GM19372 (cell line): Measurements from ENCODE around the gene CDH13.

Experiments
- ATAC-seq: cut with Tn5 transposase; IDR thresholded peaks from one replicate; pipeline ENCODE4 v1.9.1; 2021; ENCODE audit warnings: mild to moderate bottlenecking, low read depth, moderate library complexity; ENCODE audit not compliant: unreplicated experiment

Gene CDH13

DNA sequence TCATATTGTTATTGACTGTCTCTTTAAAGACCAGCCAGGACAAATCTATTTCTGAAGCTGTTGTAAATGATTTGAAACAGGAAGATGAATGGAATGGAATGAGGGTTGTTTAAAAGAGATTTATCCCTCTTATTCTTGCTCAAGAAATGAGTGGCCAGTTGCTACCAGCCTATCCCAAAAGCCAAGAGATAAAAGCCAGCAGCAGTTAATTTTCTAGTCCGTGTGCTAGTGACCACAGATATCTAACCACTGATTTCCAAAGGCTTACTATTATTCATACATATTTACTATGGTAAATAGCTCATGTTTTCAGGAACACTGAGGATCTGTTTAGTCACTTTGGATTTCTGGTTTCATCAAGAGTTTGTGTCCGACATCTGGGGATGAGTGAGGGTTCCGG is 105.7 kb downstream of the CDH13 start:
- ATAC-seq, result no peak

DNA sequence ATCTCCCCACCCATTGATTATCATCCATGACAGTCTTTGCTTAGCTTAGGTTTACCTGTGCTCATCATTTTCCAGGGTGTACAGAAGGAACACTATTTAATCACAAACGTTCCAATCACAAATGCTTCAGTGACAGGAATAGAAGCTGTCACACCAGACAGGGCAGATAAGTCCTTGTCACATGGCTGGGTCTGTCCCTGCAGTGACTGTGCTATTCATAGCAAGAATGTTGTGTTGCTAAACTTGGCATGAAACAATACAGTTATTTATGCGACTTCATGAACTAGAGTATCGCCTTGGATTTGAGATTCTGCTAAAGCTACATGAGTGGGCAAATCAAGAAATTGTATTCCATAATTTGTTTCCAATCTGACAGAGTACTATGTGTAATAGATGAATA is 108.4 kb downstream of the CDH13 start:
- ATAC-seq, result no peak

DNA sequence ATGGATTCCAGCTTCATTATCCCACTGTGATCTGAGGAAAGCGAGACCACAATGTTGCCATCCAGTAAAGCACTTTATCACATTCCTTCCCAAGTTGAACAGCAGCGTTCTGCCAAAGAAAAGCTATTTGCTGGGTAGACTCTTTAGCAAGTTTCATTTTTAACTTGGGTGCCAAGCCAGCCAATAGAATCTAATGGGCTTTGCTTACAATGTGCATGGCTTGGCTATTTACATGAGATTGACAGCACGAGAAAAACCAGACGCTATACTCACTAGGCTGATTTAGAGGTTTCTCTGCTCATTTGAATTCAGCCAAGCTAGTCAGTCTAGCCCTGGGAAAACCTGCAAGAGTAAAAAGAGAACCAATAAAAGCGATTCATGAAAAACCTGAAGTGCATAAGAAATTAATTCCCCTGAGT is 108.9 kb downstream of the CDH13 start:
- ATAC-seq, result no peak

DNA sequence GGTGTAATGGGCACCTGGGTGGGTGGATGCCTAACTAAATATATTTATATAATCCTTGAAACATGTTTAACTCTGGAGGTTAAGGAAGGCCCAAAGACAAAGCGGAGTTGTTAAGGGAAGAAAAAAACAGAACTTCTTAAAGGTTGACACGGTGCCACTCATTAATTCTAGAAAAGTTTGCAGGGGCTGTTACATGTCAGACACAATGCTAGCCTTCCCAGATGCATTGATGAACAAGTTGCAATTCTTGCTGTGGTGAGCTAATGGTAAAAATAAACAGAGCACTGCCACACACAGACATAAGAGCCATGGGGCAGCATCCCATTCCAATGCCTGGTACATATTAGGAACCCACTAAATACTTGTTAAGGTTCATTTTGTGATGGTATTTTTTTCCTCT is 109.5 kb downstream of the CDH13 start:
- ATAC-seq, result no peak

DNA sequence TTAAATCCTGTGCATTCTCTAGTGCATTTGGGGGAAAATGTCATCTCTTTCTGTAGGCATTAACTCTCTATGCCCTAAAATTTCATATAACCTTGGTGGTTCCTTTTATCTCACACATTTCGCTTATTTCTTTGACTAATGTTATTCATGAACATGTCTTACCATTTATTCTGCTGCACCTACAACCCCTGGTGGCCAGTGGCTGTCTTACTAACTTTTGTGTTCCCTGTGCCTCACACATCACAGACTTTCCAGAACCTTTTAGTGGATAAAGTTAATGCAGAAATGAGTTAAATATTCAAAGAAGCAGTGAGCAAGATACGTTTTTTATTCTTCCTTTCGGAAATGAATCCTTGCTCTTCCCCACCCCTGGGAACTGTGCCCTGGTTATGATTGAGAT is 111.9 kb downstream of the CDH13 start:
- ATAC-seq, result no peak

DNA sequence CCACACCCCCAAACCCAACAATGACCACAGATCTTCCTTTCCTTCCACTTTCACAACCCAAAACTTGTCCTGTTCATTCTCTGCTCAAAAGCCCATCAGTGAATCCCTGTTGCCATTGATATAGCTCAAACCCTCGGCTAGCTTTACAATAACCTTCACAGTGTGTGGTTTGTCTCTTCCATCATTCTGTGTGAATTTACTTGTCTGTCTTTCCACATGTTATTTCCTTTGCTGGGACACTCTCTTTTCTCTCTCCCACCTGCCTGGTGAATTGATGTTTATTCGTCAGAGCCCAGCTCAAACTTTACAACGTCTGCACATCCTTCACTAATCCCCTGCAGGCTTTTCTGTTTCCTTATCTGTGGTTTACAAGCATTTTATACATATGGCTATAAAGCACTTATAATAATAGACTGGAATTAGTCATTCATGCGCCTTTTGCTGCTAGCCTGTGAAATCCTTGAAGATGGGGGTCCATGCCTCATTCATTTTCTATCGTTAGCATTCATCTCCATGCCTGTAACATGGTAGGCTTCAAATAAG is 114.4 kb downstream of the CDH13 start:
- no peak for ATAC-seq

DNA sequence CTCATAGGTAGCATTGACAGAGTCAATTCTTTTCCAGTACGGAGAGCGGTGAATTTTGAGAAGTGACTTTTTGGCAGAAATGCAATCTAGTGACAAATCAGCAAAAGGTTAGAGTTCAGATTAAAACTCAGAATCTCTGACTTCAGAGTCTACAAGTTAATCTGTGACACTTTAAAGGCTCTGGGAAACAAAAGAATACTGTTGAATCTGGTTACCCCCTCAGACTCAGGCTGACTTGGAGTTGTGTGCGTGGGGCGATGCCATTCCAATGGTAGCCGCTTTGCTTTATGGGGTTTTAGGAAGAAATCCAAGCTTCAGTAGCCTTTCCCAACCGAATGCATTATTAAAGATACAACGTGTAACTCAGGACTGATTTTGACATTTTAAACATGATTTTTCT is 118.2 kb downstream of the CDH13 start:
- no peak for ATAC-seq

DNA sequence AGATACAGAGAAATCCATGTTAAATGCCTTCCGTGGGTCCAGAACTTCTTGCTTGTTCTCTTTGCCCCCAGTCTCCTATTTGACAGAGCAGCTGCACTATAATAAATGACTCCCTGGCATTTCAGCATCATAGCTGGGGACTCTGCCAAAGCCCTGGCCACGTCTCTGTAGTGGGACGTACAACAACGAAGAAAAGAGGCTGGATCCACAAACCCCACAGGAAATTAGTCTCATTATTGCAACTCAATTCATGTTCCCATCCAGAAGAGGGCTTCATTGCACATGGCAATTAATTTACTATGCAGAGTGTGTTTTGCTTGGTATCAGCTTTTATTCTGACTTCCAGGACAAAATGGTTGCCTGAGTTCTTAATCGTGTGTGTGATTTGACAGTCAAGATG is 121.3 kb downstream of the CDH13 start:
- no peak for ATAC-seq

DNA sequence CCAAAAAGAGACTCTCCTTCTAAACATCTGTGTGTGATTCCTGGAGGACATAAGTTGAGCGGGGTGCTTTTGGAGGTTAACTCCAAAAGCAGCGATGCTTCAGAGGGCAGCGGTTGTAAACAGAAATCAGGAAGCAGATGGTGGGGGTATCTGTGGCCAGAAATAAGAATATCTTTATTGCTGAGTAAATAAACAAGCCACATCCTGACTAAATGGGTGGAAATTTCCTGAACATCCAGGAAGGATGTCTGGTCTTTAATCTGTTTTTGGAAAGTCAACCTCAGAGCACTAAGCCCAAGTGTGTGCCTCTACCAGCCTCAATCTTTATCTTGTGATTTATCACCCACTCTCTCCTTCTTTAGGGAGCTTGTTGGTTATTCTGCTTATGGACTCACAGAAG is 123.3 kb downstream of the CDH13 start:
- no peak for ATAC-seq

DNA sequence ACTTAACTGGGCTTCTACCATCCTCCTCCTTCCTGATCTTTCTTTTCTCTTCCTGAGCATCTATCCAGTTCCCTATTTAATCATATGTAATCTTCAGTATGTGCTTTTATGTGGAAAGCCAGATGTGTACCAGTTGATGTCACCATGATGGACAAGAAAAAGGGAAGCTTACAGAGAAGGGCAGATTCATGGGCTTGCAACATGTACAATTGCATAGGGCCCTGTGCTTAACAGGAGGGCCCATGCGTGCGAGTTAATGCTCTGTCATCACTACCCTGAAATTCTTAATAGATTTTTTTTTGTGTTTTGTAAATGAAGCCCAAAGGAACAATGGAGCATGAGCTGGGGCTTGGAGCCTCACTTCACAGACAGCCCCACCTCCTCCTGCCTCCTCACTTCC is 124.3 kb downstream of the CDH13 start:
- no peak for ATAC-seq

DNA sequence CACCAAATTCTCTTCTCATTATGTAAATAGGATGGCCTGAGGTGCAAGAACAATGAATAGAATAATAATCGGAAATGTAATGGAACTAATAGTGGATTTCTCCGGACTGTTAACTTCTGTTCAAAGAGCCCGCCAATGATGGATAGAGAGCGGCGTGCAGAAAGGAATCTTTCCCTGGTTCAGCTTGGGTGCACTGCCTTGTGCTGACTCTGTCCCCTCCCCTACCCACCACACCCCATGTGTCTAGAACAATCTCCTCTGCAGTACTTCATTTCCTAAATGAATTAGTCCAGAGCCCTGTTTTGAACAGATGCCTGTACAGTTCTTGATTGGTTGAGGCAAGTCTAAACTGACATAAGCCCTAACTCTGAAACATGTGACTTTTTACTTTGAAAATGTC is 125.4 kb downstream of the CDH13 start:
- ATAC-seq, result no peak

DNA sequence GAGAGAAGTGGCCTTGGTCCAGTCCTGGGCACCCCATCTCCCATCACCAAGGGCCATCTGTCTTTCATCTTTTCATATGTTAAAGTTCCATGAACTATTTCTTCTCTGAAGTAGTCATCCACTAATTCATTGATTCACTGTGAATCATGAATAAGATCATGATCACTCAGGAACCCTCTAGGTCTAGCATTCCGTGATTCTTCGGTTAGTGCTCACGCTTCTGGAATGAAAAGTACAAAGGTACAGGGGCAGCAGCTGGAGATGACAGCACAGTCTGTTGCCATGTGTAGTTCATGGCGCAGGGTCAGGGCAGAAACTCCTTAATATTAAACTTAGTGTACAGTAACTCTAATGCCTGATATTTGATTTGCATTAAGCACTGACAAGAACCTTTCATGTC is 127.1 kb downstream of the CDH13 start:
- no peak for ATAC-seq

DNA sequence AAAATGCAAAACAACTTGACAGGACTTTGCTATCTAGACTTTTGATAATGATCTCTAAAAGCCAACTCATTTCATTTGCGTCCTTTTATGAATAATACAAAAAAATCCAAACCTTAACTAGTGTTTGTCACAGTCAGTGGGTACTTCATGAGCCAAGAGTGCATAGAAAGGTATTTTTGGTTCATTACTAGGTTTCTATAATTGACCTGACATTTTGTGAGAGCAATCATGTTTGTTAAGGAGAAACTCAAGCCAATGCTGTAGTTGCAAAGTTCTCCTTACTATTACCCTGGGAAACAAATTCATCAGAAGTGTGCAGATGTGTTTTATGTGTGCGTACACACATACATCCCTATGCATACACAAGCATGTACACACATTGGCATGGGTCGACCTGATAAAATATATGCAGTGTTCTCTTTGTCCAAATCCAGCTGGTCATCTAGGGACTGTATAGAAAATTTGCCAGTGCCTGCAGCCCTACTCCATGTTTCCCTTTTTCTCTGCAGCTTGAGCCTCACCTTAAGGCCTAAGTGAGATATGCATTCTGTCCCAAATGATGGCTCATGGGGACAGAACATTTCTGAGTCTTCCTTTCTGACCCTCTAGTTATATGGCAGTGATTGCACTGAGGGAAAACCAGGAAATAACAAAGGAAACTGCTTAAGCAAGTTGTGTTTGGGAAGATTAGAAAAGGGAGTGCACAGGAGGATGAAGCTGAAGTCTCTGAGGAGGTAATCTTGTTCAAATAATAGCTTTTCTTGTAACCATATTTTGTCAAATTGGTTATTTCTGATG is 128.1 kb downstream of the CDH13 start:
- no peak for ATAC-seq

DNA sequence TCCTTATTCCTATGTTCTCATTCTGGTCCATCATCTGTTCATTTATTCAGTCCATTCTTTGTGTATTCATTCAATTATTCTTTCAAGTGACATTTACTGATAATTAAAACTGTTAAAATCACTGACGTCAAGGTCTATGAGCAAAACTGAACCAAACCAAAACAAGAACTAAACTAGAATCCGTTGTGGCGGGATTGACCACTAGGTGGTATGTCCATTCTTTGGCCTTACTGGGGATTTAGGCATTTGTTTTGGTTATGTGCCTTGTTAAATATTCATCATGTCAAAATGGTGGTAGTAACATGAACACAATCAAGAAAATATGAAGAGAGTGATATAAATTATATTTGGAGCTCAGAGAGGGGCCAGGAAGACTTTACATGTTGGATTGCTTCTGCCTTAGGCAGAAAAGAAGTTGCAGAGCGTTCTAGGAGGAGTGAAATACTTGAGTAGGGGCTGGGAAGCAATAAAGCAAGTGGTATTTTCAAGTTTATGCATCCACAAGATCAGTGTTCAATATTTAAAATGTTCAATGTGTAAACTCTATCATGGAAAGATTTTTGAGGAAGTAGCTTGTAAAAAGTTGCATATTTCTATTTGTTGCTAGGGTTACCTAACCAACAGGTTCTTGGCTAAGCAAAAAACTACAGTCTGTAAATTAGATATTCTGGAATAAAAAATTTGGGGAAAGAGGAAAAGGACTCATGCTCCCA is 129.0 kb downstream of the CDH13 start:
- no peak for ATAC-seq

DNA sequence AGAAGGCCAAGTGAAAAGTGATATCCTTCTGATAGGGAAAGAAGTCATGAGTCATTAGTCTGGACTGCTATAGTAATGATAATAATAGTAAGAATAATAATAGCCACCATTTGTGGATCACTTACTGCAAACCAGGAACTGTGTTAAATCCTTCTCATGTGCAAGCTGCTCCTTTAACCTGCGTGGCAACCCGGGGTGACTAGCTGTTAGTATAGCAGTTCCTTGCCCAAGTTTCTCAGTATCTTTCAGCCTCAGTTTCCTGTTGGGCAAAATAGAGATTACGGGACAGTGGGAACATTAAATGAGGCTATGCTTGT is 129.5 kb downstream of the CDH13 start:
- no peak for ATAC-seq

DNA sequence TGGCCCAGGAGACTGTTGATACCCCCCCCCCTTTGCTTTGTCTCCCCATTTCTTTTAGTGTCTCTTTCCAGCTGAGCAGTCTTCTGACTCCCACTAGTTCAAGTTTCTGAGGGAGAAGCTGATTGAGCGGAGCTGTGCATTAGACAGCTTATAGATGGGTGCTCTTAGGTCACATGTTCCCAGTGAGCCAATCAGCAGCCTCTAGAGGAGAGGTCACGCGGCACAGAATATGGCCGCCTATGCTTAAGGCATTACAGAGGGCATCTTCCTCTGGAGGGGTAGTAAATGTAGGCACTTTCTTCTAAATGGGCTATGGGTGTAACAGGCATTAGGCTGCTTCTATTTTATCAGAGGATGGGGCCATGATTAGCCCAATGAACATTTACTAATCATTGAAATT is 131.6 kb downstream of the CDH13 start:
- no peak for ATAC-seq

DNA sequence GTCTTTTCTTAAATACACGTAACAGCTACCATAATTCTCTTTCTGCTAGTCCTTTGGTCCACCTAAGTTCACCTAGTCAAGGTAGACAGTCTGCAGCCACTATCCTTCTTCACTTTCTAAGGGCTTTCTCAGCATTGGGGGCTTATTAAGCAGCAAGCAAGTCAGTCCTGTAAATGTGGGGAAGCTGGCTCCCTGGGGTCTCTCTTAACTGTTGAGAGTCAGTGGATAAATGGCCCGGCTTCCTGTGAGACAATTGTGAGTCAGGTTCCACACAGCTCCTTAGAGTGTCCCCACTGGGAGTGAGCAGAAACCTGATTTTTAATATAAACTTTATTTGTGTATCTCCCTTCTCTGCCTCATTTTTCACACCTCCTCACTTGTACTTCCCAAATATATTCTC is 132.1 kb downstream of the CDH13 start:
- no peak for ATAC-seq

DNA sequence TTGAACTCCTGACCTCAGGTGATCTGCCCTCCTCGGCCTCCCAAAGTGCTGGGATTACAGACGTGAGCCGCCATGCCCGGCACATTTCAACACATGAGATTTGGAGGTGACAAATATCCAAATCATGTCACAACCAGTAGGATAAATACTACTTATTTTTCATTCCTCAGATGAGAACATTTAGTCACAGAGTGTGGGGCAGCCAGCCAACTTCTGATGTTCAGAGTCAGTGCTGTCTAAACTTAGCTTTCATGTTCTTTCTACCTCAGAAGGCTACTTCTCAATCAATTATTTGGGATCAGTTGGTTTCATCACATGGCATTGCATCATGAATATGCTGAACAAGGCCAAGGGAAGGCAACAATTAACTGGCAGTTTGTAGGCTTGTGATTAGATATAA is 134.5 kb downstream of the CDH13 start:
- ATAC-seq, result no peak

DNA sequence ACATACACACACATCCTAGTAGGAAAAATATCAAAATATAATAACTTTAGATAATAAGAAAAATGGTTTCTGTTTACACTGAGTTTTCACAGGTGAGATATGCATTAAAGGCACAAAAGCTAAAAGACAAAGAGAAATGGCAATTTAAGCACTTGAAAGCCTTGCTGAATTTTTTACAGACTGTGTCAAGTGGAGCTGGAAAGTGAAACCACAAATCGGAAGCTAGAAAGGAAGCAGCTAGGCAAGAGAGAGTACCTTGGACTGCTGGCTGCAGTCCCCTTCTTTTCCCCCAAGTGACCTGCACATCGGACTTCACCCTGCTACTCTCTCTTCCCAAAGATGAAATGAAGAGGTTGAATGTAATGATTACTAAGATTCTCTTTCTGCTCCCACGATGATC is 135.1 kb downstream of the CDH13 start:
- ATAC-seq, result no peak

DNA sequence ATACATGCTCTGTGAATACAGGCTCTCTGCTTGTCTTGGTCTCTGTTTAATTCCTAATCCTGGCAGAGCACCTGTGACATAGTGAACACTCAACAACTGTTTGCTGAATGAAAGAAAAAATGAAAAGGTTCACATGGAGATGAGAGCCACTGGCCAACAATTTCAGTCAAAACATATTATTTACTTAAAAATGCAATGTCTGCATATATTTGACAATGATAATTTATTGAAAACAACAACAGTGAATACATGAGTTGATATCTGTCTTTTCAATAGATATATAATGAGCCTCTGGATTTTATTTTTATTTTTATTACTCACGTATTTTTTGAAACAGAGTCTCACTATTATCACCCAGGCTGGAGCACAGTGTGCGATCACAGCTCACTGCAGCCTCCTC is 136.6 kb downstream of the CDH13 start:
- no peak for ATAC-seq

DNA sequence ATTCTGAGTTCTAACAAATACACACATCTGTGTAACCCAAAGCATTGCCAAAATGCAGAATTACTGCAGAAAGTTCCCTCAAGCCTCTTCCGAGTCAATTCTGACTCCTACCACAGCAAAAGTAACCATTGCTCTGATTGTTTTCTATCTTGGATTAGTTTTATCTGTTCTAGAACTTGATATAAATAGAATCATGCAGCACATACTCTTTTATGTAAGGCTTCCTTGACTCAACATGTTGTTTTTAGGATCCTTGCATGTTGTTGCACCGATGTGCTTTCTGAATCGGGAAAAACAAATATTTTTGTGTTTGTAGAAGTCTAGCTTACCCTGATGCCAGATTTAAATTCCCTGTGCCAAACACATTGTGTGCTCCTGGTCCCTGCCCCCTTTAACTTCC is 140.4 kb downstream of the CDH13 start:
- no peak for ATAC-seq

DNA sequence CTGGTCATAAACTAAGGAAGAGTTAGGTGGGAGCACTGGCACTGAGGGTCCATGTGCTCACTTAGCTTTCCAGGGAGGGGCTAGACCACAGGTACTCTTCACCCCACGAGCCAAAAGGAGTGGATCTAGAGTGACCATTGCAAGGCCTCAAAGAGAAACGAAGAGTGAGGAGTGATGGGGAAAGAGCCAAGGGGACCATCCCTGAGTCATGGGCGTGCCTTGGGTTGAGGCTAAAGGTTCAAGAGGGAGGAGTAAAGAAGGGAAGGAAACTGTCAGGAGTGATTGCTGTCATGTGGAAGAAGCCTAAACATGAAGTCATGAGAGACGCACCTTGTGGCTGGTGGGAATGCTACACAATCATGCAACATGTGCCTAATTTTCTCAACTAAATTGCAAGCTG is 141.0 kb downstream of the CDH13 start:
- no peak for ATAC-seq
